Natural killer cell (primary cell): ENCODE results near the gene ZNF780A. TPM values are rescaled to one million over a fixed set of nuclear protein-coding genes. Genes with fewer than 3 reads are reported as not detected.

ENCODE experiments used
- ATAC-seq, 3 donors: fragments of 150-1000 bp in 2 of 3; fragments of 200-7000 bp in 1 of 3; cut with Tn5 transposase; 1 replicate in 1 of 3; 2 replicates in 2 of 3; pipeline ENCODE4 v1.10.0; 2021; ENCODE audit warnings: mild to moderate bottlenecking in 2 of 3, moderate library complexity in 2 of 3
- DNase-seq, 2 donors: peaks; one replicate each; pipeline versions ENCODE4 v3.0.0 to v3.0.0-alpha.2; 2013 to 2021; ENCODE audit warnings: mixed read lengths in 1 of 2
- H3K27ac ChIP-seq: one replicate; pipeline ENCODE4 v1.5.1; 2013; ENCODE audit warnings: mild to moderate bottlenecking, low read length
- H3K27me3 ChIP-seq: one replicate; pipeline ENCODE4 v1.6.1; 2013; ENCODE audit warnings: low read length; ENCODE audit not compliant: control insufficient read depth, insufficient read depth
- H3K36me3 ChIP-seq: one replicate; pipeline ENCODE4 v1.6.1; 2013; ENCODE audit warnings: low read length; ENCODE audit not compliant: control insufficient read depth, insufficient read depth
- H3K4me1 ChIP-seq: one replicate; pipeline ENCODE4 v1.6.1; 2013; ENCODE audit warnings: low read length; ENCODE audit not compliant: control insufficient read depth, insufficient read depth
- H3K4me3 ChIP-seq: one replicate; pipeline ENCODE4 v1.5.1; 2013; ENCODE audit warnings: low read length
- H3K9me3 ChIP-seq: one replicate; pipeline ENCODE4 v1.6.1; 2013; ENCODE audit warnings: low read length; ENCODE audit not compliant: control insufficient read depth, insufficient read depth
- H3K27ac Mint-ChIP-seq, 2 donors: one replicate each; pipeline ENCODE4 v1.8.0; 2022; ENCODE audit warnings: mild to moderate bottlenecking in 2 of 2, mixed read lengths in 2 of 2, moderate library complexity in 1 of 2
- H3K27me3 Mint-ChIP-seq, 2 donors: one replicate each; pipeline ENCODE4 v1.8.0; 2022; ENCODE audit warnings: low read depth in 2 of 2, mixed read lengths in 2 of 2
- H3K36me3 Mint-ChIP-seq: one replicate; pipeline ENCODE4 v1.8.0; 2022; ENCODE audit warnings: mixed read lengths
- H3K4me1 Mint-ChIP-seq, 2 donors: one replicate each; pipeline ENCODE4 v1.8.0; 2022; ENCODE audit warnings: mixed read lengths in 2 of 2
- H3K4me3 Mint-ChIP-seq: one replicate; pipeline ENCODE4 v1.8.0; 2022; ENCODE audit warnings: mild to moderate bottlenecking, moderate library complexity, mixed read lengths
- H3K9me3 Mint-ChIP-seq, 2 donors: one replicate each; pipeline ENCODE4 v1.8.0; 2022; ENCODE audit warnings: mixed read lengths in 2 of 2
- WGBS: methylation state at CpG from one replicate; pipeline ENCODE4 v1.1.7; 2013; ENCODE audit warnings: missing lambda C conversion rate; ENCODE audit not compliant: insufficient coverage; 5-methylcytosine and 5-hydroxymethylcytosine counted together
- intact Hi-C: fragments of 100-400 bp; cut with micrococcal nuclease; formaldehyde crosslinking; loops from one replicate; pipeline ENCODE4 v1.14.2; 2022
- total RNA-seq, 4 donors: library from RNA; stranded (reverse); fragments of 120-200 nt in 1 of 4; gene quantifications; one replicate each; pipeline versions ENCODE4 v1.2.3 to v1.2.4, GENCODE V29; 2013 to 2022
- TF ChIP-seq, protein P1 (sequence below): fragments of 200-600 bp; IDR thresholded peaks from one replicate; pipeline ENCODE4 v1.8.0; 2022; ENCODE audit warnings: antibody characterized with exemption

ZNF780A gene
- total RNA-seq = 10 to 100 TPM; 15.1 to 17.0 (median 16.0) TPM
- total RNA-seq (2013) = 32.6 TPM

DNA sequence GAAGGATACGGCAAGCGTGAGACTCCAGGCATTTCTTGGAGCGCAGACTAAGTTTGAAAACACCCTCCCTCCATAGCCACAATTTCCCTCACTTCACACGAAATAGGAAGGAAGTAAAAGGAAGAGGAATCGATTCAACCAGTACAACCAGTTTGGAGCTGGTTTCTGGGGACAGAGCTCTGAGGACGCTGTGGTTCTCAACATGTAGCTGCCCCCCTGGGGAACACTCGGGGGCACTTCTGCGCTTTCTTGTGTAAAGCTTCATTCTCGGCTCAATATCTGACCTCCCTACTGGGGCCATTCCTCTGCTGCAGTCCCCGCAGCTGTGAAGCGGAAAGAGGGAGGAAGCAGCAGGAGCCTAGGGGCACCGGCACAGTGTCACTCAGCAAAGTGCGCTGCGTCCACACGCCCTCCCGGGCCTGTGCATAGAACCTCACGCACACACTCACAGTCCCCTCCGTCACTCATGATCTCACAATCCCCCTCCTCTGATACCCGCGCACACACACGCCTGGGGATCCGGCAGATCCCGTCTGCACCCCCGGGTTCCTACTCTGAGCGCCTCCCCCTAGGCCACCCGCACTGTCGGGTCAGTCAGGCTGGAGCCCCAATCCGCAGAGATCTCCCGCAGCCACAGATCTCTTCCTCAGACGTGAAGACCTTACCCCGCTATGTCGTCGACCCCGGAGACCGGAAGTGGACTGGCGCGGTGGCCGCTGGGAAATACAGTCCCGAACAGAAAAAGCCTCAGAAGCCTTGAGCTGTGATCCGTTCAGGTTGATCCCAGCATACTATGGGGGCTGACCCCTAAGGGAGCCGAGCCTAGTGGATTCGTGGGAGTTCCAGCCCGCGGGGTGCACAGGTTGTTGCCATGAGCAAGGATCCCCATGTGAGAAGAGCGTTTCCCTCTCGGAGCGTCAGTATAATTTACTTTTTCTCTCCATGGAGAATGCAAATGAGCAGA lies at the start of gene ZNF780A:
TSS of gene ZNF780A (minus strand) at position 703 of the 964 bp plus-strand sequence. CDS start 6,190 bp downstream, outside the sequence.
- DNase-seq (peak; percentile 71 to 85), ATAC-seq (peak; percentile 88 to 95 (median 88))
- peaks cover 43 to 49% of the 10 kb centered on the region in 2 donors for H3K4me1 Mint-ChIP-seq
- TF ChIP-seq, protein P1, sequence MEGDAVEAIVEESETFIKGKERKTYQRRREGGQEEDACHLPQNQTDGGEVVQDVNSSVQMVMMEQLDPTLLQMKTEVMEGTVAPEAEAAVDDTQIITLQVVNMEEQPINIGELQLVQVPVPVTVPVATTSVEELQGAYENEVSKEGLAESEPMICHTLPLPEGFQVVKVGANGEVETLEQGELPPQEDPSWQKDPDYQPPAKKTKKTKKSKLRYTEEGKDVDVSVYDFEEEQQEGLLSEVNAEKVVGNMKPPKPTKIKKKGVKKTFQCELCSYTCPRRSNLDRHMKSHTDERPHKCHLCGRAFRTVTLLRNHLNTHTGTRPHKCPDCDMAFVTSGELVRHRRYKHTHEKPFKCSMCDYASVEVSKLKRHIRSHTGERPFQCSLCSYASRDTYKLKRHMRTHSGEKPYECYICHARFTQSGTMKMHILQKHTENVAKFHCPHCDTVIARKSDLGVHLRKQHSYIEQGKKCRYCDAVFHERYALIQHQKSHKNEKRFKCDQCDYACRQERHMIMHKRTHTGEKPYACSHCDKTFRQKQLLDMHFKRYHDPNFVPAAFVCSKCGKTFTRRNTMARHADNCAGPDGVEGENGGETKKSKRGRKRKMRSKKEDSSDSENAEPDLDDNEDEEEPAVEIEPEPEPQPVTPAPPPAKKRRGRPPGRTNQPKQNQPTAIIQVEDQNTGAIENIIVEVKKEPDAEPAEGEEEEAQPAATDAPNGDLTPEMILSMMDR = no peak
- Histone ChIP-seq H3K4me1 (peaks cover 5% of the 10 kb centered on the region), H3K36me3 (no peaks in the 10 kb centered on the region), H3K9me3 (peaks cover 3% of the 10 kb centered on the region), H3K27ac (peak within 1 kb of the TSS; percentile 93), H3K4me3 (peak within 1 kb of the TSS; percentile 86), H3K27me3 (no peaks in the 10 kb centered on the region)
- peak within 1 kb of the TSS; percentile 100 for H3K4me3 Mint-ChIP-seq
- no peaks in the 10 kb centered on the region for H3K9me3 Mint-ChIP-seq
- 0% methylated on average over 44 of the region's 47 CpGs for WGBS
- H3K27ac Mint-ChIP-seq = peak within 1 kb of the TSS; percentile 99 to 100
- peaks cover 5 to 8% of the 10 kb centered on the region in 2 donors for H3K27me3 Mint-ChIP-seq
- intact Hi-C loops = loop anchor here (1.0 kb wide), 1 partner anchor 94 kb away; no protein-coding TSS in a partner anchor
- no peaks in the 10 kb centered on the region for H3K36me3 Mint-ChIP-seq

DNA sequence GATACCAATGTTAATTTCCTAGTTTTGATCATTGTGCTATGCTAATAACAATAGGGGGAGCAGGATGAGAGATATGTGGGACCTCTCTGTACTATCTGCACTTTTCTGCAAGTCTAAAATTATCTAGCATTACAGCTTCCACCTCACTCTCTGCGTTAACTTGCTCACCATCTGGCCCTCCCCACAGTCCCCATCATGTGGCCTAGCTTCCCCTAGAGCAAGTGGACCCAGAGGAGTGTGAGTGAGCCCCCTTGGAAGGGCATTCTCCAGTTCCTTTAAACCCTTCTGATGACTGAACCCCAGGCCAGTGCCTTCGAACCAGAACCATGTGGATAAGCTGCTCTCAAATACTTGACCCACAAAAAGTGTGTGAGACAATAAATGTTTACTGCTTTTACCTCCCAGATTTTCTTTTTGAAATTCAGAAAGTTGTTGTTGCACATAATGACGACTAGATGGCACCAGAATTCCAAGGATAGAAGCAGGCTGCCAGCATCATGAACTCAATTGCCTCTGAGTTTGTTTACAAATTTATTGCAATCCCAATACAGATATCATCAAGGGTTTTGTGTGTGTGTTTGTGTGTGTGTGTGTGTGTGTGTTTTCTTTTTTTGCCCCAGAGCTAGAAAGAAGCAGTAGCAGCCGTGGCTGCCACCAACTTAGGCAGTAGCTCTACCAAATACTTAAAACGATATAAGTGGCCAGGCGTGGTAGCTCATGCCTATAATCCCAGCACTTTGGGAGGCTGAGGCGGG lies 49.0 kb upstream of the ZNF780A start:
- TF ChIP-seq, protein P1 = peak; percentile 78
- Histone ChIP-seq H3K4me3 (no peak overlapping the region), H3K9me3 (no peaks in the 10 kb centered on the region), H3K4me1 (peaks cover 28% of the 10 kb centered on the region), H3K36me3 (no peaks in the 10 kb centered on the region), H3K27ac (no peak overlapping the region), H3K27me3 (no peaks in the 10 kb centered on the region)
- H3K4me1 Mint-ChIP-seq = peaks cover 22 to 32% of the 10 kb centered on the region in 2 donors
- ATAC-seq = peak; percentile 28 to 55 (median 38)
- peak overlapping the region in 1 of 2 donors; percentile 40 for H3K27ac Mint-ChIP-seq
- H3K27me3 Mint-ChIP-seq = peaks cover 0 to 9% of the 10 kb centered on the region in 2 donors
- no peaks in the 10 kb centered on the region for H3K9me3 Mint-ChIP-seq
- DNase-seq = peak in 1 of 2 donors; percentile 81
- peak overlapping the region; percentile 33 for H3K4me3 Mint-ChIP-seq
- intact Hi-C loops = loop anchor here (1.0 to 10.0 kb wide), 4 partner anchors 26 to 495 kb away; partner anchors contain the start of gene AKT2
- no peaks in the 10 kb centered on the region for H3K36me3 Mint-ChIP-seq
- WGBS = 43% methylated on average over 7 of the region's 7 CpGs

DNA sequence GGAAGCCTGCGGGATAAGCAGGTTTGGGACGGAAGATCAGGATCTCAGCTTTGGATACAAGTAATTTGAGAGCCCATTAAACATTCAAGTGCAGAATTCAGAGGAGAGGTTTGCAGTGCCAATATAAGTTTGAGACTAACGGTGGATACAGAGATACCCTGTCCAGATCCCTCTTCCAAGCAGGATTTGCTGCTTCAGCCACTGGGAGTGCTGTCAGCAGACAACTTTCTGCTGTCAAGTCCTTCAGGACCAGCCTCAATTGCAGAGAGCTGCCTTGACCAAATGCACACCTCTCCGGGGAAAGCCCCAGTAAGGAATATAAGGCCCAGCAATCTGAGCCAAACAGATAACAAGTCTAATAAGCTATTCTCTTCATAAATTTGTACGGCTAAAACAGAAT lies 46.1 kb upstream of the ZNF780A start:
- H3K36me3 ChIP-seq = no peaks in the 10 kb centered on the region
- intact Hi-C loops = no loop called here
- Mint-ChIP-seq H3K4me3 (no peak overlapping the region), H3K9me3 (no peaks in the 10 kb centered on the region), H3K27me3 (peaks cover 0 to 12% of the 10 kb centered on the region in 2 donors), H3K36me3 (no peaks in the 10 kb centered on the region), H3K27ac (no peak overlapping the region), H3K4me1 (peaks cover 7 to 10% of the 10 kb centered on the region in 2 donors)
- H3K27me3 ChIP-seq = no peaks in the 10 kb centered on the region
- no peak overlapping the region for H3K27ac ChIP-seq
- H3K4me1 ChIP-seq = peaks cover 6% of the 10 kb centered on the region
- TF ChIP-seq, protein P1 = no peak
- H3K4me3 ChIP-seq = no peak overlapping the region
- no peaks in the 10 kb centered on the region for H3K9me3 ChIP-seq
- 92% methylated on average over 5 of the region's 5 CpGs for WGBS
- ATAC-seq (no peak), DNase-seq (no peak)
